ENCODE results near the gene PSAPL1.

The PSAPL1 gene

DNA sequence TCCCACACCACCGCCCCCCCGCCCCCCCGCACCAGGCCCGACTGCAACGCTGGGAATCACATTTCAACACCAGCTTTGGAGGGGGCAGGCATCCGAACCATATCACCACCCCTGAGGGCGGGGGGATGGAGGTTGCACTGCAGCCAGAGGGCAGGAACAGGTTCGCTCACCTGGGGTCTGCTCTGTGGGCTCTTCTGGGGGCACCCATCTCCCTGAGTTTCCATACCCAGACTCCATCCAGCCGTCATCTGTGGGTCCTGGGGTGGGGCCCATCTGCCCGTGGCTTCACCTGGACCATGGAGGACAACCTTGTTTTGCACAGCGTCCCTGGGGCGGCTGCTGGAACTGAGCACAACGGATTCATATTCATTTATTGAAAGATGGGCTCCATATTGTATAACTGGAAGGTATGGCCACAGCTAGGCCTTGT lies 6.9 kb downstream of the PSAPL1 start:
- no peak overlapping the region for H4K12ac ChIP-seq (ENCODE audit: low read depth, low read length)
- H3K23ac ChIP-seq (ENCODE audit: low read length) = no peak overlapping the region
- peaks cover 0 to 3% of the 10 kb centered on the region in 2 experiments for H3K4me1 ChIP-seq (ENCODE audit: control insufficient read depth in 1 of 2, insufficient read depth in 2 of 2, low read length in 2 of 2)
- no peak overlapping the region for H2BK120ac ChIP-seq (ENCODE audit: insufficient read depth, low read length, poor library complexity)
- no peak overlapping the region for H2AK5ac ChIP-seq (ENCODE audit: low read length)
- DNase-seq = no peak
- H3K9ac ChIP-seq (ENCODE audit: low read length) = no peak overlapping the region
- no peak overlapping the region for H3K27ac ChIP-seq (ENCODE audit: low read depth, low read length)
- no peak overlapping the region for H3K4ac ChIP-seq (ENCODE audit: low read depth, low read length)
- no CpG with 5 or more reads among the region's 13 CpGs for WGBS (ENCODE audit: extremely low coverage, insufficient coverage, insufficient read length)
- H3K18ac ChIP-seq (ENCODE audit: low read length) = no peak overlapping the region
- no peak overlapping the region for H3K14ac ChIP-seq (ENCODE audit: low read length)
- H3K36me3 ChIP-seq (ENCODE audit: control insufficient read depth in 1 of 2, insufficient read depth in 2 of 2, low read length in 2 of 2) = no peaks in the 10 kb centered on the region
- no peak overlapping the region for H4K8ac ChIP-seq (ENCODE audit: low read depth, low read length)
- H3K27me3 ChIP-seq (ENCODE audit: insufficient read depth, low read length) = no peaks in the 10 kb centered on the region
- no peaks in the 10 kb centered on the region for H3K79me1 ChIP-seq (ENCODE audit: low read length)
- H4K91ac ChIP-seq (ENCODE audit: low read depth, low read length) = no peak overlapping the region
- H2BK12ac ChIP-seq (ENCODE audit: low read length) = no peak overlapping the region
- H3K4me3 ChIP-seq (ENCODE audit: low read depth, low read length) = no peak overlapping the region
- no peaks in the 10 kb centered on the region for H3K79me2 ChIP-seq (ENCODE audit: control insufficient read depth, insufficient read depth, low read length, poor library complexity)
- H2AFZ ChIP-seq (ENCODE audit: insufficient read depth, low read length, poor library complexity) = no peak overlapping the region
- H2BK5ac ChIP-seq (ENCODE audit: low read depth, low read length, poor library complexity) = no peak overlapping the region
- H3K9me3 ChIP-seq (ENCODE audit: insufficient read depth, low read depth, low read length) = no peaks in the 10 kb centered on the region
- H3K4me2 ChIP-seq (ENCODE audit: low read length) = no peak overlapping the region

DNA sequence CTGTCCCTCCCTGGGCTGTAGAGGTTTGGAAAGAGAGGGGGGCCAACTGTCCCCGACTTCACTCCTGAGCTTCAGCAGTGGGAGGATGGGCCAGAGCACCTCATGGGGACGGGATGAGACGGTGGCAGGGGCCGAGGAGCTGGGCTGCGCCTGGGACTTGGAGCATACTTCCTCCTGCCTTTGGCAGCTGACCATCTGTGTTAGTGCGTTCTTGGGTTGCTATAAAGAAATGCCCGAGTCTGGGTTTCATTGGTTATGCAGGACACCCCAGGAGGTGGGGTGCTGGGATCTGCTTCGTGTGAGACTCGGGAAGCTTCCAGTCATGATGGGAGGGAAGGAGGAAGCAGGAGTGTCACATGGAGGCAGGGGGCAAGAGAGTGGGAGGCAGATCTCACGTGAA lies 7.4 kb downstream of the PSAPL1 start:
- Histone ChIP-seq H2BK5ac (ENCODE audit: low read depth, low read length, poor library complexity) (no peak overlapping the region), H2AFZ (ENCODE audit: insufficient read depth, low read length, poor library complexity) (no peak overlapping the region), H3K36me3 (ENCODE audit: control insufficient read depth in 1 of 2, insufficient read depth in 2 of 2, low read length in 2 of 2) (no peaks in the 10 kb centered on the region), H3K4me1 (ENCODE audit: control insufficient read depth in 1 of 2, insufficient read depth in 2 of 2, low read length in 2 of 2) (peaks cover 0 to 3% of the 10 kb centered on the region in 2 experiments), H3K4me3 (ENCODE audit: low read depth, low read length) (no peak overlapping the region), H4K91ac (ENCODE audit: low read depth, low read length) (no peak overlapping the region), H3K27ac (ENCODE audit: low read depth, low read length) (no peak overlapping the region), H3K27me3 (ENCODE audit: insufficient read depth, low read length) (no peaks in the 10 kb centered on the region), H2BK120ac (ENCODE audit: insufficient read depth, low read length, poor library complexity) (no peak overlapping the region), H3K79me2 (ENCODE audit: control insufficient read depth, insufficient read depth, low read length, poor library complexity) (no peaks in the 10 kb centered on the region), H2BK12ac (ENCODE audit: low read length) (no peak overlapping the region), H4K12ac (ENCODE audit: low read depth, low read length) (no peak overlapping the region), H4K8ac (ENCODE audit: low read depth, low read length) (no peak overlapping the region), H3K14ac (ENCODE audit: low read length) (no peak overlapping the region), H3K79me1 (ENCODE audit: low read length) (no peaks in the 10 kb centered on the region), H3K18ac (ENCODE audit: low read length) (no peak overlapping the region), H3K4me2 (ENCODE audit: low read length) (no peak overlapping the region), H3K4ac (ENCODE audit: low read depth, low read length) (no peak overlapping the region), H3K23ac (ENCODE audit: low read length) (no peak overlapping the region), H2AK5ac (ENCODE audit: low read length) (no peak overlapping the region), H3K9ac (ENCODE audit: low read length) (no peak overlapping the region), H3K9me3 (ENCODE audit: insufficient read depth, low read depth, low read length) (no peaks in the 10 kb centered on the region)
- no CpG with 5 or more reads among the region's 10 CpGs for WGBS (ENCODE audit: extremely low coverage, insufficient coverage, insufficient read length)
- no peak for DNase-seq

DNA sequence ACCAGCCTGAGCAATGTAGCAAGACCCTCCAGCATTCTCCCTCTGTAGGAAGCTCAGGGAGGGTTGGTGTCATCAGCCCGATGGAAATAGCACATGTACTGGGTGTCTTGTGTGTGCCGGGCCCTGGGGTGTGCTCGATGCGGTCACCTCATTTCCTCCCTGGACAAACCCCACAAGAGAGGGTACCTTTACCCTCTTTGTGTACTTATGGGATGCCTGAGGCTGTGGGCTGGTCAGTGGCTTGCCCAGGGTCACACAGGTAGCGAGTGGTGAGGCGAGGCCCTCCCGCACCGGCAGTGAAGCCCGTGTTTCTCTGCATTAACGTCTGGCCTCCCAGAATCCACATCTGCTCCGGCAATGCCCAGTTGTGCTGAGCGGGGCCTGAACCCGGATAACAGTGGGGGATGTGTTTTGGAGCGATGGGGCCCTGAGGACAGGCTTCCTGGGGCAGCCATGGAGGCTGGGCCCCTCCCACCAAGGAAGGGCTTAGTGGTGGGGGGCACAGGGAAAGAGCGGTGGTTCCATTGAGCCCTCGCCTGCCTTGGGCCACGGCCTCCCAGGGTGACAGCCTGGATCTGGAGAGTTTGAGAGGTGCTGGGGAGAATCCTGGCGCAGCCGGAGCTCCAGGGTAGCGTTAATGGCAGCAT lies 8.1 kb downstream of the PSAPL1 start:
- H3K23ac ChIP-seq (ENCODE audit: low read length) = no peak overlapping the region
- H3K4me2 ChIP-seq (ENCODE audit: low read length) = no peak overlapping the region
- no peak overlapping the region for H2AFZ ChIP-seq (ENCODE audit: insufficient read depth, low read length, poor library complexity)
- H3K27ac ChIP-seq (ENCODE audit: low read depth, low read length) = no peak overlapping the region
- no peak overlapping the region for H3K4ac ChIP-seq (ENCODE audit: low read depth, low read length)
- no peak overlapping the region for H2BK120ac ChIP-seq (ENCODE audit: insufficient read depth, low read length, poor library complexity)
- H3K36me3 ChIP-seq (ENCODE audit: control insufficient read depth in 1 of 2, insufficient read depth in 2 of 2, low read length in 2 of 2) = no peaks in the 10 kb centered on the region
- H2BK12ac ChIP-seq (ENCODE audit: low read length) = no peak overlapping the region
- no peak for DNase-seq
- no peak overlapping the region for H3K4me3 ChIP-seq (ENCODE audit: low read depth, low read length)
- no peak overlapping the region for H3K18ac ChIP-seq (ENCODE audit: low read length)
- H4K91ac ChIP-seq (ENCODE audit: low read depth, low read length) = no peak overlapping the region
- no peak overlapping the region for H2BK5ac ChIP-seq (ENCODE audit: low read depth, low read length, poor library complexity)
- WGBS (ENCODE audit: extremely low coverage, insufficient coverage, insufficient read length) = no CpG with 5 or more reads among the region's 20 CpGs
- no peaks in the 10 kb centered on the region for H3K9me3 ChIP-seq (ENCODE audit: insufficient read depth, low read depth, low read length)
- no peaks in the 10 kb centered on the region for H3K27me3 ChIP-seq (ENCODE audit: insufficient read depth, low read length)
- H3K4me1 ChIP-seq (ENCODE audit: control insufficient read depth in 1 of 2, insufficient read depth in 2 of 2, low read length in 2 of 2) = peaks cover 0 to 3% of the 10 kb centered on the region in 2 experiments
- no peak overlapping the region for H2AK5ac ChIP-seq (ENCODE audit: low read length)
- H3K79me1 ChIP-seq (ENCODE audit: low read length) = no peaks in the 10 kb centered on the region
- H3K14ac ChIP-seq (ENCODE audit: low read length) = no peak overlapping the region
- no peak overlapping the region for H4K8ac ChIP-seq (ENCODE audit: low read depth, low read length)
- no peaks in the 10 kb centered on the region for H3K79me2 ChIP-seq (ENCODE audit: control insufficient read depth, insufficient read depth, low read length, poor library complexity)
- H4K12ac ChIP-seq (ENCODE audit: low read depth, low read length) = no peak overlapping the region
- H3K9ac ChIP-seq (ENCODE audit: low read length) = no peak overlapping the region

DNA sequence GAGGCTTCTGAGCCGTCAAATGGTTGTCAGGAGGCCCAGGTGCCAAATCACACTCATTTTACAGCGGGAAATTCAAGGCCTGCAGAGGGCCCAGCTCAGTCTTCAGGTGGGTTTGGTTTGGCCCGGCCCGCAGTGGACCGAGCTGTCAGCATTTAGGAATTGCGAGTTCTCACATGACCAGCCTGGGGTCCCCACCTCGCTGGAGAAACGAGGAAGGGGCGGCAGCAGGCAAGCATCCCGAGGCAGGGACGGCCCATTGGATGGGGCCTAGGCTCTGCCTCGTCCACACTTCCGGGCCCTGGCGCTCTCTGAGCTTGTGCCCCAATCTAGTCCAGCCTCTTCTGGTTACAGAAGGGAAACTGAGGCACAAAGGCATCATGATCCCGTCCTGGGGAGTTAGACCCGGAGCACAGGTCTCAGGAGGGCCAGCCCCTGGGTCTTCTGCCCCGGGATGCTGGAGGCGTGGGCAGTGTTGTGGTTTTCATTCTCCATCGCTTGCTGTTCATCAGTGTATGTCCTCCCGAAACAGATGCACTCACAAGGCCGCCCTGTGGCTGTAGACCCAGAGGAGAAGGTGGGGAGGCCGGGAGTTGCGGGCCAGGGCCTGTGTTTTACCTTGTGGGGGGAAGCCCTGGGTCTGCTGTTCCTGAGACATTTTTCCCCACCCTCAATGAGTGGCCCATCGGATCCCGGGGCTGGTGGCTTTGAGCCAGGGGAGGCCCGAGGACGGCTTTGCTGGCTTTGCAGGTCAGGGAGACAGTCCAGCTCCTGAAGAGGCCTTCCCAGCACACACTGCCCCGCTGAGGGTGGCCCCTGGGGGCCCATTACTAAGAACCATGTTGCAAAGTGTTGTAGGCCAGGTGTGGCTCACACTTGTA lies 8.9 kb downstream of the PSAPL1 start:
- DNase-seq = no peak
- H3K14ac ChIP-seq (ENCODE audit: low read length) = no peak overlapping the region
- H4K91ac ChIP-seq (ENCODE audit: low read depth, low read length) = no peak overlapping the region
- H3K4me3 ChIP-seq (ENCODE audit: low read depth, low read length) = no peak overlapping the region
- H4K8ac ChIP-seq (ENCODE audit: low read depth, low read length) = no peak overlapping the region
- no peak overlapping the region for H3K4ac ChIP-seq (ENCODE audit: low read depth, low read length)
- no peak overlapping the region for H3K27ac ChIP-seq (ENCODE audit: low read depth, low read length)
- no peak overlapping the region for H2BK12ac ChIP-seq (ENCODE audit: low read length)
- no peak overlapping the region for H3K4me2 ChIP-seq (ENCODE audit: low read length)
- no peaks in the 10 kb centered on the region for H3K79me2 ChIP-seq (ENCODE audit: control insufficient read depth, insufficient read depth, low read length, poor library complexity)
- WGBS (ENCODE audit: extremely low coverage, insufficient coverage, insufficient read length) = no CpG with 5 or more reads among the region's 28 CpGs
- H3K4me1 ChIP-seq (ENCODE audit: control insufficient read depth in 1 of 2, insufficient read depth in 2 of 2, low read length in 2 of 2) = peaks cover 0 to 3% of the 10 kb centered on the region in 2 experiments
- no peaks in the 10 kb centered on the region for H3K27me3 ChIP-seq (ENCODE audit: insufficient read depth, low read length)
- H2BK120ac ChIP-seq (ENCODE audit: insufficient read depth, low read length, poor library complexity) = no peak overlapping the region
- peaks cover 2% of the 10 kb centered on the region for H3K9me3 ChIP-seq (ENCODE audit: insufficient read depth, low read depth, low read length)
- H4K12ac ChIP-seq (ENCODE audit: low read depth, low read length) = no peak overlapping the region
- no peak overlapping the region for H2BK5ac ChIP-seq (ENCODE audit: low read depth, low read length, poor library complexity)
- H3K36me3 ChIP-seq (ENCODE audit: control insufficient read depth in 1 of 2, insufficient read depth in 2 of 2, low read length in 2 of 2) = no peaks in the 10 kb centered on the region
- no peaks in the 10 kb centered on the region for H3K79me1 ChIP-seq (ENCODE audit: low read length)
- H3K23ac ChIP-seq (ENCODE audit: low read length) = no peak overlapping the region
- no peak overlapping the region for H2AK5ac ChIP-seq (ENCODE audit: low read length)
- no peak overlapping the region for H3K18ac ChIP-seq (ENCODE audit: low read length)
- H3K9ac ChIP-seq (ENCODE audit: low read length) = no peak overlapping the region
- no peak overlapping the region for H2AFZ ChIP-seq (ENCODE audit: insufficient read depth, low read length, poor library complexity)
